Thoracic aorta (tissue), 2 donors: Measurements from ENCODE around the gene GCM1. TPM values are rescaled to one million over a fixed set of nuclear protein-coding genes. Genes with fewer than 3 reads are reported as not detected.

Source experiments
- ATAC-seq: fragments of 150-250 bp; one replicate; pipeline ENCODE4 v1.8.0; 2017; ENCODE audit warnings: low read depth; ENCODE audit not compliant: insufficient number of reproducible peaks, low FRiP score
- DNase-seq: peaks from one replicate; pipeline ENCODE4 v3.0.0-alpha.2; 2020; ENCODE audit warnings: low spot score
- H3K27ac ChIP-seq, 2 donors: fragments of 200-600 bp; sonication (generic); 1 replicate in 1 of 2; 2 replicates in 1 of 2; pipeline ENCODE4 v1.5.1; 2016; ENCODE audit warnings: mild to moderate bottlenecking in 2 of 2, moderate library complexity in 2 of 2
- H3K27me3 ChIP-seq: fragments of 200-600 bp; sonication (generic); replicated peaks from 2 replicates; pipeline ENCODE4 v1.6.0; 2016; ENCODE audit warnings: mild to moderate bottlenecking; ENCODE audit not compliant: insufficient read depth
- H3K36me3 ChIP-seq: fragments of 200-600 bp; sonication (generic); one replicate; pipeline ENCODE4 v1.5.1; 2016
- H3K4me1 ChIP-seq, 2 donors: fragments of 200-600 bp; sonication (generic); 1 replicate in 1 of 2; 2 replicates in 1 of 2; pipeline versions ENCODE4 v1.5.1 to v1.6.0; 2016; ENCODE audit warnings: low read depth in 2 of 2, mild to moderate bottlenecking in 1 of 2; ENCODE audit not compliant: control insufficient read depth in 1 of 2
- H3K4me3 ChIP-seq: fragments of 200-600 bp; sonication (generic); 2 replicates; pipeline ENCODE4 v1.5.1; 2016; ENCODE audit warnings: mild to moderate bottlenecking
- H3K9me3 ChIP-seq: fragments of 200-600 bp; sonication (generic); 2 replicates; pipeline ENCODE4 v1.5.1; 2016
- total RNA-seq, 2 donors: library from RNA; depleted of rRNA; stranded (reverse); fragments of >200 nt; gene quantifications; one replicate each; pipeline versions ENCODE4 v1.1.0 to v1.2.3, GENCODE V29; 2016
- TF ChIP-seq, protein P1 (sequence below): fragments of 200-600 bp; sonication (generic); IDR thresholded peaks from one replicate; pipeline ENCODE4 v1.5.1; 2019; ENCODE audit warnings: antibody characterized with exemption

The GCM1 gene
- total RNA-seq, 2 donors from 2014 or later: not detected

DNA sequence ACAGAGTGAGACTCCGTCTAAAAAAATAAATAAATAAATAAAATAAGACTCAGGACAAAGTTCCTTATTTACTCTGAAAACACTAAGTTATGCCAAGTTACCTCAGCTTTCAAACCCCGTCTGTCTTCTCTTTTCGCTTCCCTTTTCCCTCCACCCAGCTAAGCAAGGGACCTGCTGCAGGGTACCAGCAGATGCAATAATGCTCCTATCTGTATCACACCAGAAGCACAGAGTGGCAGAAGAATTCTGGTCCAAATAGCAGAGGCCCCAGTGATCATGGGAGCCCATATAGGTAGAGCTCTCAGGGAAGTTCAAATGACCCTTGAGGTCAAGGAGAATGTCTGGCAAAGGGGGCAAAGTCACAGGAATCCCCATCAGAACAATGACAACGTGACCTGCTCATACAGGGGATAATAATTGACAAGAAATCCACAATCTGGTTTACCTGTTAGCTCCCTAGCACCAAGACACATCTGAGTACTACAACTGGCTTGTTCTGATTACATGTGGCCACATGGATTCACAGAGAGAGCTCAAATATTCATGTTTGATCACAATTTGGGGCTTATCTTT lies 8.7 kb downstream of the GCM1 start:
- no peak overlapping the region for H3K4me3 ChIP-seq
- DNase-seq (no peak), ATAC-seq (no peak)
- H3K4me1 ChIP-seq: no peaks in the 10 kb centered on the region
- no peaks in the 10 kb centered on the region for H3K9me3 ChIP-seq
- TF ChIP-seq, protein P1, sequence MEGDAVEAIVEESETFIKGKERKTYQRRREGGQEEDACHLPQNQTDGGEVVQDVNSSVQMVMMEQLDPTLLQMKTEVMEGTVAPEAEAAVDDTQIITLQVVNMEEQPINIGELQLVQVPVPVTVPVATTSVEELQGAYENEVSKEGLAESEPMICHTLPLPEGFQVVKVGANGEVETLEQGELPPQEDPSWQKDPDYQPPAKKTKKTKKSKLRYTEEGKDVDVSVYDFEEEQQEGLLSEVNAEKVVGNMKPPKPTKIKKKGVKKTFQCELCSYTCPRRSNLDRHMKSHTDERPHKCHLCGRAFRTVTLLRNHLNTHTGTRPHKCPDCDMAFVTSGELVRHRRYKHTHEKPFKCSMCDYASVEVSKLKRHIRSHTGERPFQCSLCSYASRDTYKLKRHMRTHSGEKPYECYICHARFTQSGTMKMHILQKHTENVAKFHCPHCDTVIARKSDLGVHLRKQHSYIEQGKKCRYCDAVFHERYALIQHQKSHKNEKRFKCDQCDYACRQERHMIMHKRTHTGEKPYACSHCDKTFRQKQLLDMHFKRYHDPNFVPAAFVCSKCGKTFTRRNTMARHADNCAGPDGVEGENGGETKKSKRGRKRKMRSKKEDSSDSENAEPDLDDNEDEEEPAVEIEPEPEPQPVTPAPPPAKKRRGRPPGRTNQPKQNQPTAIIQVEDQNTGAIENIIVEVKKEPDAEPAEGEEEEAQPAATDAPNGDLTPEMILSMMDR: no peak
- no peaks in the 10 kb centered on the region for H3K36me3 ChIP-seq
- H3K27me3 ChIP-seq: no peaks in the 10 kb centered on the region
- H3K27ac ChIP-seq: no peak overlapping the region

DNA sequence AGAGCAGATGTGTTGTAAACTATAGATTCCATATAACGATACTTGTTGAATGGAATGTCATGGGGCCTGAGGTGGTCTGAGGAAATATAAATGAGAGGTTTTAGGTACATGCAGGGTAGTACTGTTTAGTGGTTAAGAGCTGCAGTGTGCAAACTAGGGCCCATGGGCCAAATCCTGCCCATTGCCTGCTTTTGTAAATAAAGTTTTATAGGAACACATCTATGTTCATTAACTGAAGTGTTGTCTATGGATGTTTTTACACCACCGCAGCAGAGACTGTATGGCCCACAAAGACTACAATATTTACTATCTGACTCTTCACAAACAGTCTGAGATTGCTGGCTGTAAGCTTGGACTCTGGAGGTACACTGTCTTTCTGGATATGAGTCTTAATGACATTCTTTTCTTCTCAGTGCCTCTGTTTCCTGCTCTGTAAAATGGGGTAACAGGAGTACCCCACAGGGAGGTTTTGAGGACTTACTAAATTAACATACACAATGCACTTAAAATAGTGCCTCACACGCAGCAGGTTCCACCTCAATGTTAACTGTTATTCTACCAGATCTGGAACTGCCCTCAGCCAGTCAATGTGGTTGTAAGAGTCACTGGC lies 12.5 kb downstream of the GCM1 start:
- ATAC-seq (no peak), DNase-seq (no peak)
- no peaks in the 10 kb centered on the region for H3K27me3 ChIP-seq
- TF ChIP-seq, protein P1: no peak
- no peaks in the 10 kb centered on the region for H3K9me3 ChIP-seq
- H3K4me3 ChIP-seq: no peak overlapping the region
- no peaks in the 10 kb centered on the region for H3K36me3 ChIP-seq
- H3K27ac ChIP-seq: no peak overlapping the region
- H3K4me1 ChIP-seq: no peaks in the 10 kb centered on the region

GRCh38 chr6:53134601-53135235 lies 13.9 kb downstream of the GCM1 start:
- Histone ChIP-seq H3K4me1 (no peaks in the 10 kb centered on the region), H3K9me3 (no peaks in the 10 kb centered on the region), H3K27me3 (no peaks in the 10 kb centered on the region), H3K4me3 (no peak overlapping the region), H3K27ac (no peak overlapping the region), H3K36me3 (no peaks in the 10 kb centered on the region)
- TF ChIP-seq, protein P1: no peak
- DNase-seq (no peak), ATAC-seq (no peak)

DNA sequence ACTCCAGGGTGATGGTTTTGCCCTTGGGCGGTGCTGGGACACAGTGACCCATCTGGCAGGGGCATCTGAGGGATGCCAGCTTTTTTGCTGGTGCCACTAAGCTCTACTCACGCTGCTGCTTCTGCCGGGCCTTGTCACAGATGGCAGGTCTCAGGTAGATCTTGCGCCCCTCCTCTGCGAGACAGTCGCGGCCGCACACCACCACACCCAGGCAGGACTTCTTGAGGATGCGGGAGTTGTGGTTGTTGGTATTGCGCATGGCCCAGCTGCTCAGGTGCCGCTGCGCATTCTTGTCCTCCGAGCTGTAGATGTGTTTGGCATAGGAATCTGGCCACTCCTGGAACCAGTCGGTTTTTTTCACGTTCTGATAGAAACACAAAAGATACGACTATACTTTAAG lies 14.7 kb downstream of the GCM1 start:
- DNase-seq (no peak), ATAC-seq (no peak)
- Histone ChIP-seq H3K27me3 (no peaks in the 10 kb centered on the region), H3K36me3 (no peaks in the 10 kb centered on the region), H3K4me3 (no peak overlapping the region), H3K4me1 (no peaks in the 10 kb centered on the region), H3K27ac (no peak overlapping the region), H3K9me3 (no peaks in the 10 kb centered on the region)
- TF ChIP-seq, protein P1: no peak

DNA sequence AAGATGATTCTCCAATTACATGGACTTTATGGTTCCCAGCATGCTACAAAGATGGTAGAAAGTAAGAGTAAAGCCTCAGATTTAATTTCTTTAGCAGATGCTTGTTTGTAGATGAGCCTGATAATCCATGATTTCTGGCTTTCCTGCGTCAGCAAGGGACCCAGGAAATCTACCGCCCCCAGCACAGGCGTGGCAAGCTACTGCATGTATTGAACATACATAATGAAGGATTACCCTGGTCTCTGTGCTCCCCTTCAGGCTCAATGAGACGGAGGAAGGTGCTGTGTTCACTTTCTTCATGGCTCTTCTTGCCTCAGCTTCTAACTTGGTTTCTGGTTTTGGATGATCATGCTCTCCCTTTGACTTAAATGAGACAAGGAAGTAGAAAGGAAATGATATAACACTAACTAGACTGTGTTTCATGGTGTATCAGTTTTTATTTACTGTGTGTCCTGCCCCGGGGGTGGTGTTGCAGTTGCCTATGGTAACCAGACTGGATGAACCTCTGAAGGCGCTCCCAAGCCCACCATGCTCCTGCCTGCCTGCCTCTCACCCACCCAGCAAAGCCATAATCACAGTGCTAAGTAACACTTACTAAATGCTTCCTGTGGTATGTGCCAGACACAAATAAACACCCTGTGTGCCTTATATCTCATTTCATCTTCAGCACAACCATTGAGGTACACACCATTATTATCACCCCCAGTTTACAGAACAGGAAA lies 17.9 kb downstream of the GCM1 start:
- ATAC-seq (no peak), DNase-seq (no peak)
- no peaks in the 10 kb centered on the region for H3K9me3 ChIP-seq
- TF ChIP-seq, protein P1: no peak
- no peak overlapping the region for H3K4me3 ChIP-seq
- H3K27me3 ChIP-seq: no peaks in the 10 kb centered on the region
- H3K27ac ChIP-seq: no peak overlapping the region
- H3K36me3 ChIP-seq: no peaks in the 10 kb centered on the region
- H3K4me1 ChIP-seq: no peaks in the 10 kb centered on the region
